SJSA1 (cell line): Measurements from ENCODE around the gene RARB. TPM values are rescaled to one million over a fixed set of nuclear protein-coding genes. Genes with fewer than 3 reads are reported as not detected.

Experiments used
- DNase-seq, 2 experiments: peaks; one replicate each; pipeline ENCODE4 v3.0.0-alpha.2; 2015 to 2020; ENCODE audit warnings: low spot score in 2 of 2, low read depth in 1 of 2
- H3K27ac ChIP-seq: fragments of 250-450 bp; sonication (Bioruptor Pico); 2 replicates; pipeline ENCODE4 v1.5.1; 2020; ENCODE audit warnings: mild to moderate bottlenecking, moderate library complexity
- H3K27me3 ChIP-seq: fragments of 250-450 bp; sonication (Bioruptor Pico); replicated peaks from 2 replicates; pipeline ENCODE4 v1.5.1; 2020; ENCODE audit warnings: mild to moderate bottlenecking, moderate library complexity
- H3K36me3 ChIP-seq: fragments of 250-450 bp; sonication (Bioruptor Pico); 2 replicates; pipeline ENCODE4 v1.5.1; 2020; ENCODE audit warnings: mild to moderate bottlenecking
- H3K4me1 ChIP-seq: fragments of 250-450 bp; sonication (Bioruptor Pico); replicated peaks from 2 replicates; pipeline ENCODE4 v1.6.1; 2021; ENCODE audit warnings: mild to moderate bottlenecking
- H3K4me3 ChIP-seq: fragments of 250-450 bp; sonication (Bioruptor Pico); 2 replicates; pipeline ENCODE4 v1.5.1; 2020; ENCODE audit warnings: mild to moderate bottlenecking
- H3K9me3 ChIP-seq: fragments of 250-450 bp; sonication (Bioruptor Pico); replicated peaks from 2 replicates; pipeline ENCODE4 v1.5.1; 2020; ENCODE audit warnings: mild to moderate bottlenecking
- total RNA-seq: library from RNA; depleted of rRNA; stranded (reverse); fragments of >200 nt; shearing (Covaris generic); gene quantifications from 2 replicates; pipeline ENCODE4 v1.2.3, GENCODE V29; 2014

Gene RARB
- total RNA-seq, 1 experiment from 2014 or later = 11.7 TPM

DNA sequence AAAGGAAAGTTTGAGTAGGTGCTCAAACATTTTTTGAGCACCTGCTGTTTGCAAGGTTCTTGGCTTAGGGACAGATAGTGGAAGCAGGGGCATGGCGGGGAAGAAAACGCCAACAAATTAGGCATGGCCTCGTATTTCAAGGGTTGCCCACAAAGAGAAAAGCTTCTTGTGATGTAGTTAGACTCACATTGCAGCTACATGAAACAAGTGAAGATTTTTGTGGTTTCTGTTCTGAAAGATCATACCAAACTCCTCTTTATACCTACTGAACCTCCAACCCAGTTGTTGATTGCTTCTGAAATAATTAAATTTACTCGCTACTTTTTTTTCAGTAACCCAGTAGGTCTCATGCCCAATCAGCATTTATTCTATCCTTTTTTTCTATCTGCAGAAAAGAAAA, 23.5 kb upstream of the RARB start:
- no peak overlapping the region for H3K4me3 ChIP-seq
- no peak for DNase-seq
- H3K9me3 ChIP-seq = no peaks in the 10 kb centered on the region
- H3K36me3 ChIP-seq = no peaks in the 10 kb centered on the region
- H3K27ac ChIP-seq = no peak overlapping the region
- H3K27me3 ChIP-seq = no peaks in the 10 kb centered on the region
- H3K4me1 ChIP-seq = no peaks in the 10 kb centered on the region

DNA sequence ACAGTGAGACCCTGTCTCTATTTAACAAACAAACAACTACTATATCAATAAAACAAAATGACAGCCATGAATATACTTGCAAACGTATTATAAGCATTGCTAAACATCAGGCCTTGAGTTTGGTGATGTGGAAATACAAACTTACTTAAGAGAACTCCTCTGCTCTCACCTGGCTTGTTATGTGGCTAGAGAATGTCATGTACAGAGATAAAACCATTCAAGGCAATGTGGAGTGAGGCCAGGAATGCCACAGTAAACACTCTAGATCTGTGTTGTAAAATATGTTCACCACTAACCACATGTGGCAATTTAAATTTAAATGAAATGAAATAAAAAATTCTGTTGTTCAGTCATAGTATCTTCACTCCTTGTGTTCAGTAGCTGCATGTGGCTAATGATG, 22.7 kb upstream of the RARB start:
- Histone ChIP-seq H3K36me3 (no peaks in the 10 kb centered on the region), H3K4me3 (no peak overlapping the region), H3K4me1 (no peaks in the 10 kb centered on the region), H3K27ac (no peak overlapping the region), H3K9me3 (no peaks in the 10 kb centered on the region), H3K27me3 (no peaks in the 10 kb centered on the region)
- no peak for DNase-seq

DNA sequence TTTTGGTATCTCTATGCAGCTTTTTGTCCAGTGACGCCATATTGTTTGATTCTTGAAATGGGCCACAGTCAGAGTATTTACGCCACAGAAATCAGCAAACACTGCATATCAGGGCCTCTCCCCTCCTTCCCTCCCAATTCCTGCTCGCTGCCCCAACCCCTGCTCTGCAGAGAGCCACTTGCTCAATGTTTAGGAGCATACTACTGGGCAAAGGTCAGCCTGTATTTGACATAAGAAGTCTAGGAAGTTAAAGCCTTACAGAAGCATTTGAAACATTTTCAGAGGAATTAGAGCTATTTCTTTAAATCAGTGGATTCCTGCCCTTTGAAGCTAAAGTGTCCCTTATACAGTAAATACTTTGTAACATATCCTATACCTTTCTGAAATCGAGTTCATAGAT, 17.4 kb upstream of the RARB start:
- no peaks in the 10 kb centered on the region for H3K9me3 ChIP-seq
- H3K4me1 ChIP-seq = peaks cover 16% of the 10 kb centered on the region
- DNase-seq = no peak
- no peak overlapping the region for H3K27ac ChIP-seq
- H3K4me3 ChIP-seq = no peak overlapping the region
- no peaks in the 10 kb centered on the region for H3K27me3 ChIP-seq
- H3K36me3 ChIP-seq = no peaks in the 10 kb centered on the region

DNA sequence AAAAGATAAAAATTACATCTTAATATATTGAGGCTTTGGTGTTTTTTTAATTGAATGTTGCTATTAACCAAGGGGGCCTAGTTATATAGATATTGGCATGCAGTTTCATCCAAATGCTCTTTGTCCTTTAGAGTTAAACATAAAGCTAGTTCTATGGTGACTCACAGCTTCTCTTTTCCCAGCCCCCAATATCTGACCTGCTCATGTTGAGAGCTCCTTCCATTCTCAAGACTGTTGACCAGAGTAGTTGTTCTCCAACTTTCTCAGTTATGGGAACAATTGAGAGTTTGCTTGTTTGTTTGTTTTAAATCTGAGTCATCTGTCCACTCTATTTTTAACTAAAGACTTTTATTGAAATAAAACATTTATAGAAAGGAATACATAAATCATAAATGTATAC, 15.8 kb upstream of the RARB start:
- Histone ChIP-seq H3K4me3 (no peak overlapping the region), H3K27me3 (no peaks in the 10 kb centered on the region), H3K36me3 (no peaks in the 10 kb centered on the region), H3K9me3 (no peaks in the 10 kb centered on the region), H3K4me1 (peaks cover 16% of the 10 kb centered on the region), H3K27ac (0 out of 2 replicates have a peak overlapping the region, but pooled peaks have one; percentile 2)
- peak; percentile 51 to 59 for DNase-seq

DNA sequence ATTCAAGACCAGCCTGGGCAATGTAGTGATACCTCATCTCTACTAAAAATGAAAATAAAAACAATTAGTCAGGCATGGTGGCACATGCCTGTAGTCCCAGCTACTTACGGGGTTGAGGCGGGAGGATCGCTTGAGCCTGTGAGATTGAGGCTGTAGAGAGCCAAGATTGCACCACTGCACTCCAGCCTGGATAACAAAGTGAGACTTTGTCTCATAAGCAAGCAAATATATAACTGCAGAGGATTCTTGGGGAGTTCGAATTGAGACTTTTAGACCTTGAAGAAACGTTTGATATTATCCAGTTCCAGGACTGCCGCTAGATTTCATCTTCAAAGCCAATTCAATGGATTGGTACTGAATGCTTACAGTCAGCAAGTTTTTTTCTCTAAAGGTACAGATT, 11.9 kb upstream of the RARB start:
- no peaks in the 10 kb centered on the region for H3K36me3 ChIP-seq
- no peaks in the 10 kb centered on the region for H3K27me3 ChIP-seq
- no peak overlapping the region for H3K4me3 ChIP-seq
- DNase-seq = no peak
- peaks cover 16% of the 10 kb centered on the region for H3K4me1 ChIP-seq
- H3K27ac ChIP-seq = no peak overlapping the region
- H3K9me3 ChIP-seq = no peaks in the 10 kb centered on the region

DNA sequence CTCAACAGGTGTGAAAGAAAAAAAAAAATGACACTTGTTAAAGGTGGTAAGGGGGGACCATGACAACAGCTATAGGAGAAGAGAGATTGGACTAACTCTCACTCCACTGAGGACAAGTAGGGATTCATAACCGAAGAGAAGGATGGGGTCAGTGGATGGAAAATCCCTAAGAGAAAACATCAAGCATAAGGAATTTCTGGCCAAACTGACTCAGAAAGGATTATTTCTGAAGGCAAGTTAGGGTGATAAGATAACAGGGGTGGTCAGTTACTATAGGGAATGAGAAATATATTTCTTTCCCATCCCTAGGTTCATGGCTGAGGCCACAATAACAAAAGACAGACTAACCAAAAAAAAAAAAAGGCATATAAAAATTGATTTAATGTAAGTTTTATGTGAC, 9.5 kb upstream of the RARB start:
- Histone ChIP-seq H3K27me3 (no peaks in the 10 kb centered on the region), H3K9me3 (no peaks in the 10 kb centered on the region), H3K4me1 (peaks cover 7% of the 10 kb centered on the region), H3K27ac (no peak overlapping the region), H3K4me3 (no peak overlapping the region), H3K36me3 (no peaks in the 10 kb centered on the region)
- no peak for DNase-seq

DNA sequence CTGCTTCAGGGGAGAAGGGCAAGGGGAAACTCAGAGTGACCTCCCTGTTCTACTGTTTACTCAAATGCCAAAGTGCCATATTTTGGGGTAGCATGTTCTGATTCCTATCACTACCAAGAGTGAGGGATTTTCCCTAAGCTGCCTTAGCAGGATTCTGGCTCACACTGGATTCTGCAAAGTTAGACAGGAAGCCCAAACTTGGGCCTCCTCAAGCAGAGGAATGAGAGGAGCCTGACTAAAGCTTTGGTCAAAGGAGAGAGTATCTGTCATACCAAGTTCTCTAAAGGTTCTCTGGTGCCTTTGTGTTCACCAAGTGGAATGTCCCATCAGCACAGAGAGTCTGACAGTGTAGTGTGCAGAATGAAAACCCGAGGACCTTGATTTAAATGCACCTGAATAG, 8.8 kb upstream of the RARB start:
- H3K4me3 ChIP-seq = no peak overlapping the region
- H3K27me3 ChIP-seq = no peaks in the 10 kb centered on the region
- no peaks in the 10 kb centered on the region for H3K36me3 ChIP-seq
- peaks cover 13% of the 10 kb centered on the region for H3K4me1 ChIP-seq
- no peak for DNase-seq
- no peak overlapping the region for H3K27ac ChIP-seq
- H3K9me3 ChIP-seq = no peaks in the 10 kb centered on the region

DNA sequence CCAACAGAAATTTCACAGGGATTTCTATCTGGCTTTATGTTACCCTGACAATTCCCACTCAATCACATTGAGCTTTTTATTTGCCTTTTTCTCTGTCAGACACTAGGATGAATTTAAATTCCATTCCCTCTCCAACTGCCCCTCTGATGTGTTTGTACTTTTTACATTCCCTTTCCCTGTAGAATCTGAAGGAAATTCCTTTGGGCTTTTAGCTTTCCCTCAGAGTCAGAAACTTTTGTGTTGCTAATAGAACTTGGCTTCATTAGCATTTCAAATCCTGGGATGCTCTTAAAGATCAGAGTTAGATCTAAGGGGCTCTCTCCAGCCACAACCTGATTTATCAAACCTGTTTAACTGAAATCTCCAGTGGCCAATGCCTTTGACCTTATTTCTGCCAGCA, 7.9 kb upstream of the RARB start:
- H3K4me1 ChIP-seq = peaks cover 22% of the 10 kb centered on the region
- H3K4me3 ChIP-seq = no peak overlapping the region
- no peaks in the 10 kb centered on the region for H3K36me3 ChIP-seq
- H3K9me3 ChIP-seq = no peaks in the 10 kb centered on the region
- DNase-seq = no peak
- no peaks in the 10 kb centered on the region for H3K27me3 ChIP-seq
- H3K27ac ChIP-seq = no peak overlapping the region

DNA sequence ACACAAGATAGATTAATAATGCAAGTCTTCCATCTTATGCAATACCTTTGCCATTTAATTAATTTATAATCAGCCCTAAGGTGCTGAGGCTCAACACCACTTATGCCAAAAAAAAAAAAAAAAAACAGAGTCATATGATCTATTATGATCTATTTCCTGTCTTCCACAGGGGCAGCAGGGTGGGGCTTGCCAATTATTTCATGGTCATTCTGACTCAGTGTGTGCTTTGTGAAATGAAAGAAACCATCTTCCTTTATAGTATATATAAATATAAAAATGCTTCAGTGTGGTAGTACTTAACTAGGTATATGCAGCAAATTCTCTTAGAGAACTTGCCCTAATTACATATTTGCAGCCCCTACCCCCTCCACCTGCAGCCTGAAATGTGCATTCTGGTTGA, 7.2 kb upstream of the RARB start:
- Histone ChIP-seq H3K27ac (no peak overlapping the region), H3K4me3 (no peak overlapping the region), H3K4me1 (peaks cover 30% of the 10 kb centered on the region), H3K9me3 (no peaks in the 10 kb centered on the region), H3K27me3 (no peaks in the 10 kb centered on the region), H3K36me3 (no peaks in the 10 kb centered on the region)
- no peak for DNase-seq

DNA sequence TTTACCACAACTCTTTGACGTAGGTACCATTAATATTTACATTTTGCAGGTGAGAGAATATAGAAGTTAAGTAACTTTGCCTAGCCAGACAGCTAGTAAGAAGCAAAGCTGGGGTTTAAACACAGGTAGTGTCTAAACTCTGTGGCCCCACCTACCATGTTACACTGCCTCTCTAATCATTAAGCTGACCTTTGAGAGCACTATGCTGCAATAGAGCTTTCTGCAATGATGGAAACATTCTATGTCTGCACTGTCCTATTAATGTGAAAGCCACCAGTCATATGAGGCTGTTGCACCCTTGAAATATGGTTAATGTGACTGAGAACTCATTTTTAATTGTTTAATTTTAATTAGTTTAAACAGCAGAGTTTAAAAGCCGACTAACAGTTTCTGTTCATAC, 6.3 kb upstream of the RARB start:
- Histone ChIP-seq H3K27me3 (no peaks in the 10 kb centered on the region), H3K4me1 (peaks cover 38% of the 10 kb centered on the region), H3K4me3 (no peak overlapping the region), H3K36me3 (no peaks in the 10 kb centered on the region), H3K9me3 (no peaks in the 10 kb centered on the region), H3K27ac (no peak overlapping the region)
- no peak for DNase-seq

DNA sequence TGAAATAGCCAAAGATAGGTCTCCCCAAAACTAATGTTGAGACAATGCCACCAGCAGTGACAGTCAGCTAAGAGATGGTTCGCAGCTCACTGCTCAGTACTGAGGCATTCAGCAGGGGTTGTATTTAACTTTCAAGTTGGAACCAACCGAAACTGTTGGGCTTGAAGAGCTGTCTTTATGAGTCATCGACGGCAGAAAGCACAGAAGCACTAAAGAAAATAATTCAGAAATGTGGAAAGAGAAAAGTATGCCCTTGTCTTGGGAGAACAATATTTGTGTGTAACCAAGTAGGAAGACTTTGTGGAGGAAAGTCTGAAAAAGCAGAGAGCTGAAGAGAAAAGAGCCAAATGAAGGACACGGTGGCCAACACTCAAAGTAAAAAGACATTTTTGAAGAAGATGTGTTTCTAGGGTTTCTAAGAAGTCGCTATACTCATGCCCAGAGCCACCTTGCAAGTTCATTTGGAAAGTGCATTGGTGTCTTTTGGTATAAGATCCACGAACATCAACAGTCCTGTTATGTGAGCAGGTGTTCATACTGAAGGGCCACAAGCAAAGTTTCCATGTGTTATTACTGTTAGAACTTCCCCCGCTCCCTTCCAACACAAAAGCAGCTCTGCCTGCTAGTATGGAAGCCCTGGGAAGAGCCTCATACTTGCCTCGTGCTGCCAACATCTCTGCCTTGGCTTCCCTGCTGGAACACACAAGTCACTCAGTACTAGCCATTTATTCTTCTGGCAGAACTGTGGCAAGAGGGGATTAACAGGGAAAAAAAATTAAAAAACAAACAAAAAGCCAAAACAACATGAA, 4.1 kb upstream of the RARB start:
- H3K9me3 ChIP-seq = no peaks in the 10 kb centered on the region
- peak; percentile 47 to 64 for DNase-seq
- H3K27me3 ChIP-seq = no peaks in the 10 kb centered on the region
- peak overlapping the region; percentile 46 for H3K27ac ChIP-seq
- peaks cover 46% of the 10 kb centered on the region for H3K4me1 ChIP-seq
- H3K4me3 ChIP-seq = no peak overlapping the region; the same call in 1 of the 2 replicates
- no peaks in the 10 kb centered on the region for H3K36me3 ChIP-seq

DNA sequence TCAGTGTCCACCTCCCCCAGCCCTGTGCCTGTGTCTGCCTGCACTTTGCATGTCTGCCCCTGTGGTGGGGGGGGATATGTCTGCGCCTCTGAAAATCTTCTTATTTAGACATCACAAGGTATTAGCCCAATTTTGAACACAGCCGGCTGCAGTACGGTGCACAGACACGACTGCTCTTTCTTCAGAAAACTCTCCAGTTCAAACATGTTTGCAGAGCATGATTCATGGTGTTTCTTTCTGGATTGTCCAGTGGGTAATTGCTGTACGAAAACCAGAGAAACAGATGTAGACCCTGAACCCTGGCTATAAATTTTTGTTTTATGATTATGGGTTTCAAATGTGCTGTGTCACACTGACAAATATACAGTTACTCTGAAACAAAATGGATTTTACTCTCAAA, 3.4 kb upstream of the RARB start:
- Histone ChIP-seq H3K27me3 (no peaks in the 10 kb centered on the region), H3K4me1 (peaks cover 46% of the 10 kb centered on the region), H3K27ac (peak overlapping the region; percentile 46), H3K36me3 (no peaks in the 10 kb centered on the region), H3K9me3 (no peaks in the 10 kb centered on the region), H3K4me3 (no peak overlapping the region; the same call in 1 of the 2 replicates)
- DNase-seq = peak in 1 of 2 experiments; percentile 49

DNA sequence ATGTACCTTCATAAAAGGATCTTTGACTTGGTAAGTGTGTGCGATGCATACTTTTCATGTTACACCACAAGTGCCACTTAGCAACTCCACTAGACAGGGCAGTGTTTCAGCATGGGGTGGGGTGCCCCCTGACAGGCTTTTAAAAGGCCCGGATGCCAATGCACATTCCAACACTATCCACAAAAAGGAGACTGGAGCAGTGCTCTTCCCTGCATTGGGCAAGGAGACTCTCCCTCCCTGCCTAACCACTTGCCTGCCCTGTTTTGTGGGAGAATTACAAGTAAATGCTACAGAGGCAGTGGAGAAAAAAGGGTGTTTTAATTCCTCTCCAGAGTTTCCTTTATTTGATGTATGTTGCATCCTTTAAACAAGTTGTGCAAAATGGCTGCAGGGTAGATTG, 1.7 kb upstream of the RARB start:
- Histone ChIP-seq H3K36me3 (no peaks in the 10 kb centered on the region), H3K27ac (peak overlapping the region; percentile 9), H3K27me3 (no peaks in the 10 kb centered on the region), H3K4me1 (peaks cover 46% of the 10 kb centered on the region), H3K4me3 (no peak overlapping the region), H3K9me3 (no peaks in the 10 kb centered on the region)
- DNase-seq = peak; percentile 58 to 65

DNA sequence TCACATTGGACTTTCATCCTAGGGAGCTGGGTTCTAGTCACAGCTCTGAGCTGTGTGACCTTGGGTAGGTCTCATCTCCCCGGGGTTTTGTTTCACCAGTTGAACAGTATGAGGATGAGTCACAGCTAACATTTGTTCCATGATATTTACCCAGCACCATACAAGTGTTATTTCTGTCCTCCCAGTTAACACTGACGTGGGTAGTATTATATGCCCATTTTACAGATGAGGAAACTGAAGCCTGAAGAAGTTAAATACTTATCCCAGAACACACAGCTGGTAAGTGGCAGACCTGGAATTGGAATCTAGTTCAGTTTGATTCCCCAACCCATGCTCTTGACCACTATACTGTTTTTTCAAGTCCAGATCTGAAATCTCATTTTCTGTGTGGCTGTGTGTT, 908 bp upstream of the RARB start:
- peak overlapping the region; percentile 49 for H3K4me3 ChIP-seq
- no peaks in the 10 kb centered on the region for H3K27me3 ChIP-seq
- H3K27ac ChIP-seq = peak overlapping the region; percentile 84
- no peaks in the 10 kb centered on the region for H3K9me3 ChIP-seq
- peak in 1 of 2 experiments; percentile 49 for DNase-seq
- H3K4me1 ChIP-seq = peaks cover 46% of the 10 kb centered on the region
- H3K36me3 ChIP-seq = no peaks in the 10 kb centered on the region

DNA sequence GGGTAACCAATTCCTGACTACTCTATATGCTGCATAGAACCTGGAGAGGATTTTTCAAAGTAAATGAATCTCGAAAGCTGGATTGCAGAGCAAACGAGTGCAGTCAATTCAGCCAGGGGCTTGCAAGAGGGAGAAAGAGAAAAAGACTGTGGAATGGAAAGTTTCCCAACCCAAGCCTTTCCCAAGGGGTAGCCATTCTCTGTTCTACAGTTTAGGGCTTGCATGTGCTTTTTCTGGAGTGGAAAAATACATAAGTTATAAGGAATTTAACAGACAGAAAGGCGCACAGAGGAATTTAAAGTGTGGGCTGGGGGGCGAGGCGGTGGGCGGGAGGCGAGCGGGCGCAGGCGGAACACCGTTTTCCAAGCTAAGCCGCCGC, 511 bp upstream of the RARB start:
- H3K27ac ChIP-seq = peak overlapping the region; percentile 84
- no peak for DNase-seq
- no peaks in the 10 kb centered on the region for H3K27me3 ChIP-seq
- H3K4me1 ChIP-seq = peaks cover 46% of the 10 kb centered on the region
- peak overlapping the region; percentile 49 for H3K4me3 ChIP-seq
- H3K36me3 ChIP-seq = no peaks in the 10 kb centered on the region
- no peaks in the 10 kb centered on the region for H3K9me3 ChIP-seq
